GM19025 (cell line): ENCODE data around the gene MGAT3.

Source experiments
- ATAC-seq: cut with Tn5 transposase; IDR thresholded peaks from one replicate; pipeline ENCODE4 v1.9.1; 2021; ENCODE audit warnings: mild to moderate bottlenecking, low read depth, moderate library complexity; ENCODE audit not compliant: unreplicated experiment

MGAT3 gene

DNA sequence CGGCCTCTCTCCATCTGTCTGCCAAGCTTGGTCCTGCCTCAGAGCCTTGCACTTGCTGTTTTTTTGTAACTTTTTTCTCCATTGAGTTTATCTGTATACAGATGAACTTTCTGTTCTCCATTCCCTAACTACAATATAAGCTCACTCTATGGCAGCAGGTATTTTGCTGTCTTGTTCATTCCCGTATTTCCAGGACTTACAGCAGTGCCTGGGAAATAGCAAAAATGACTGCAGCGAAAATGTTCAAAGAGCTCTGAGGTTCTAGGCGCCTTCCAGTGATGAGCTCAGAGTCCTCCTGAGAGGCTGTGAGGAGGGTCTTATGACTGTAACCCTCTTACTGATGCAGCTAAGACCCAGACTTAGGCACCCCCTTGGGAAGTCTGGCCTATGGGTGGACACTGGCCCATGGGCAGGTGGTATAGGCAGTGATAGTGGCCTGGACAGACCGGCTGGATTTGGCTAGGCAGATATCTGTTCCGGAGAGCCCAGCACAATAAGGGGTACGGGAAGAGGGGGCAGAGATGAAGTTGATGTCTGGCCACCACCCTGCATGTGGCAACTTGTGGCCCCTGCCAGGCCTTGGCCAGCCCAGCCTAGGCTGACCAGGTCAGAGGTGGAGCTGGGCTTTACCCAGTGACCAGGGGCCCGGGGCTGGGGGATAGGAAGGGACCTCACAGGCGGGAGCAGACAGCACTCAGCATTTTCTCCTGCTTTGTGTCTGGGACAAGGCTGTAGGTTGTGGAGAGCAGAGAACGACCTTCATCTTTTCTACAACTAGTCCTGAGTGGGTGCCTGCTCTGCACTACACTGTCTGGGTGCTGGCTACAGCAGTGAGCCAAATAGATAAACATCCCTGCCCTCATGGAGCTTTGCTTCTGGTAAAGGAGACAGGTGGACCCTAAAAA, 68.2 kb downstream of the MGAT3 start:
- ATAC-seq = no peak

DNA sequence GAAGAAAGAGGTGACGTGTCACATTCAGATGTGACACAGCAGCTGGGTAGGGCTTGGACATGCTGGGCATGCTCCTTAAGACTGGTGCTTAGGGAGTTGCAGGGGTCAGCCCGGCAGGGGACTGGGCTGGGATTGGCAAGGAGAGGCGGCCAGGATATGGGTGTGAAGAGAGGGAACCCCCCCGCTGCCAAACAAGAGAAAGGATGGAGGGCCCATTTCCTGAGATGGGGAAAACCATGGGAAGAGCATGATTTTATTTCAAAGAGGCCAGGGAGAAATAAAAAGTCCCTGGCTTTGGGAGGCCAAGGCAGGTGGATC, 68.8 kb downstream of the MGAT3 start:
- no peak for ATAC-seq

DNA sequence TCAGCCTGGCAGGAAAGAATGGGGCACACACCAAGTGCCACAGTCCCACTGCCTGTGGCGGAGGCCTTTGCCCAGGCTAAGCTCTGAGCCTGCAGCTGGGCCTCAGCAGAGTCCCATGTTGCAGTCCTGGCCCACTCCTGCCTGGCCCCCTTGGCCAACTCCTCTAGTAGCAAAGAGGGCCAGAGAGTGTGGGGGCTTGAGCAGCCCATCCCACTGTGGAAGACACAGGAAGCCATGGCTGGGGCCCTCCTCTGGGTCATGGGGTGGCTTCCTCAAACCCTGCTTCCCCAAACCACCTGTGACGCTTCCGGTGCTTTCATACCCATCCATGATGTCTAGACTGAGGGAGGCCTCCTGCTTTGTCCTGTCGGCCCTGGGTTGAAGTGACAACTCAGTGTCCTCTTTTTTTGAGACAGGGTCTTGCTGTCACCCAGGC, 69.9 kb downstream of the MGAT3 start:
- no peak for ATAC-seq

DNA sequence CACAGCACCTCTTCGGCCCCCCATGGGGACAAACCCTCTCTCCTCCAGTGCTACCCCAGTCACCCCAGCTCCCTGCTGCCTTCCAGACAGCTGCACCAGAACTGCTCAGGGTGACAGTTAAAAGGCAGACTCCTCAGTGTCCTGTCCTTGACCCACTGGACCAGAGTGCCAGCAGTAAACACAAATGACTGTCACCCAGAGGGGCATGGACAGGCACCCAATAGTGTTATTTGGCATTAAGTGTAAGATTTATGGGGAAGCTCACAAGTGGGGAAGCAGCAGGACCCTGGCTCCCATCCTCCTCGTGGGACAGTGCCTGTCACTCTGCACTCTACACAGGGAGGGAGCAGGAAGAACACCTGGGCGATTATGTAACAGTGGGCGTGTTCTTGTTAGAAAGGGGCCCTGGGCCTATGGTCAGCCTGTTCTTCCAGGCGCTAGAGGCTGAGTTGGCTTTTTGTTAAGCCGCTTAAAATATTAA, 70.7 kb downstream of the MGAT3 start:
- no peak for ATAC-seq

DNA sequence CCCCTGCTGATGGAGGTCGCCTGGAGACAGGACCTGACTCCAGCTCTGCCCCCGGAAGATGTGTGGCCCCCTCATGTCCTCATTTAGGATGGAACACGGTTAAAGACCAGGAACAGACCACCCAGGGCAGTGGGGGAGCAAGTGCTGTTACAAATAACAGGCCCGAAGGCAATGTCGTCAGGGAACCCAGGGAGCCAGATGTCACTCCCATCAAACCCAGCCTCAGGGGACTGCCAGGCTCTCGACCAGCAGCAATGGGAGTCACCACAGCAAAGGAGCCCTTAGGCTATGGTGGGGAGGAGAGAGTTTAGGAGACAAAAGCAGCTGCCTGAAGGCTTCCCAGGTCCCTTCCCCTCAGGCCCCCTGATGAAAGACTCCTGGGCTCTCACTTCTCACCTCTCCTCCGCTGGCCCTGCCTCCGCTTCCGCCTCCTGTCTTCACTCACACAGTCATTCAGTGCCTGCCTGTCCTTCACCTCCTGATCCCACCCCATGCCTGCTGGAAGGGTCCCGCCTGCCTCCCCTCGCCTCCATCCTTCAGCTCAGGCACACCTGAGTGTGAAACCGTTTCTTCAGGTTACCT, 71.4 kb downstream of the MGAT3 start:
- ATAC-seq = no peak

DNA sequence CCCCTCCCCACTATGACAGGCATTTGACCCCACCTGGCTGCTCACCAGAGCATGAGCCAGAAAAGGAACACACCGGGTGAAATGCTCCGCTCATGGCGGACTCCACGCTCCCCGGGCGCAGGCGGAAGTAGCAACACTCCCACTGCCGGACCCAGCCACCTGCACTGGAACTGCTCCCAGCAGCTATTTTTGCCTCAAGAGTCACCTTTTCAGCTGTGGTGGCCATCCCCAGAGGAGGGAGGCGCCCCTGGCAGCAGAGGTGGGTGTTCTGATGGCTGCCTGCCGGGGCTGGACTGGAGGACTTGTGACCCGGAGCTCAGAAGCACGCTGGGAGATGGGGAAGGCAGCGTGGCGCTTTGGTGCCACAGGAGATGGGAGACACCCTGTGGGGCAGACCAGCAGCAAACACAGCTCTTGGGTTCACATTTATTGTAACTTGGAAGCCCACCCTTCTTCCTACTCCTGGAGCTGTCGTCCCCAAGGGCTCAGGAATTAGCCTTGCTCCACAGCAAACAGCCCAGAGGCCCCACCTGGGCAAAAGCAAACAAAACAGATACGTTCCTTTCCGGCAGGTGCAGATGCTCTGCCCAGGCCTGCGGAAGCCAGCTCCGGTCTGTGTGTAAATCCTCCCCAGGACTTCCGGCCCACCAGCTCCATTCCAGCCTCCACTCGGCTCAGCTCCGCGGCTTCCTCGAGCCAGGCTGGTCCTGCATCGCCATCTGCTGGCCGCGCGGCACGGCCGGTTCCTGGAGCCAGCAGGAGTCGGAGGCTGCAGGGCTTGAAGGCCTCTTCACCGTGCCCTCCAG, 72.1 kb downstream of the MGAT3 start:
- peak; percentile 26 for ATAC-seq

DNA sequence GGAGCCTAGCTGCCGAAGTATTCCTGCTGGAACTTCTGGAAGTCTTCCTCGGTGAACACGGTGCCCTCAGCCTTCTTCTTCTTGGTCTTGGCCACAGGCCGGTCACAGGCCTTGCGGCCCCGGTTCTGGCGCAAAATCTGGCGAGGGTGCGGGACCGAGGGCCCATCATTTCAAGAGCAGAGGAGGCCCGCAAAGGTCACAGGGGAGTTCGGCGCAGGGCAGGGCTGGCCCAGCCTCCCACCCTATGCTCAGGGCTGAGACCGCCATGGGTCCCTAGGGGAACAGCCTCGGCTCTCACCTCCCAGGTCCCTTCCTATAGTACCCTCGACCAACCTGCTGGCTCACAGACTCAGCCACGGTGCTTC, 72.7 kb downstream of the MGAT3 start:
- ATAC-seq = no peak

DNA sequence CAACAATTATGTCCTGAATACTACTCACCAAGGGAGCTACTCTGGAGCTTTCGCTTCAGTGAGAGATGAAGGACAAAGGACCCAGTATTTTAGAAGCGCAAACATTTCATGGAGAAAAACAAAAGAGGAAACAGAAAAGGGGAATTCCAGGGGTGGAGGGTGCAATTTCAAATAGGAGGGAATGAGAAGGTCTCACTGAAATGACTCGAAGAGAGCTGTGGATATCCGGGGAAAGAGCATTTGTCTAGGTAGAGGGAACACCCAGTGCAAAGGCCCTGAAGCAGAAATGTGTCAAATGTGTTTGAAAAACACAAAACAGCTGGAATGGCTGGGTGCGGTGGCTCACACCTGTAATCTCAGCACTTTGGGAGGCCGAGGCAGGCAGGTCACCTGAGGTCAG, 73.3 kb downstream of the MGAT3 start:
- ATAC-seq = no peak

DNA sequence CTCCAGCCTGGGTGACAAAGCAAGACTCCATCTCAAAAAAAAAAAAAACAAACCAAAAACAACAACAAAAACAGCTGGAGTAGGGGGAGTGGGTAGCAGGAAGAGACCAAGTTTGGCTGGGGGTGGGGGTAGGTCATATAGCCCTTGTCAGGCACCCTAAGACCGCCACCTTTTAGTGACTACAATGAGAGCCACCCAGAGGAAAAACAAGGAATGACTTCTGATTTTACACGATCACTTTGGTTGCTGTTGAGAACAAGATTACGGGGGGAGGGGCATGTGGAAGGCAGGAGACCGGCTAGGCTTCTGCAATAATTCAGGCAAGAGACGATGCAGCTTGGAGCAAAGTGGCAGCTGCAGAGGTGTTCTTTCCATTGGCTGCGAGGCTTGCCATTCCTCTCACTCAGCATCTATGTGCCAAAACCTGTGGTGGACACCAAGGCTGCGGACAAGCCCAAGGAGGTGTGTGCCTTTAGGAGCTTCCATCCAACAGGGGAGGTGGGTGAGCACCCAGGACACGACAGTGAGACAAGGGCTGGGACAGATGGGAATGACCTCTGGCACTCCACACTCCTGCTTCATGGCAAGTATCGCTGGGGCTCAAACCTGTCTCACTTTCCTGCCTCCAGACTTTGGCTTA, 74.0 kb downstream of the MGAT3 start:
- ATAC-seq = no peak

DNA sequence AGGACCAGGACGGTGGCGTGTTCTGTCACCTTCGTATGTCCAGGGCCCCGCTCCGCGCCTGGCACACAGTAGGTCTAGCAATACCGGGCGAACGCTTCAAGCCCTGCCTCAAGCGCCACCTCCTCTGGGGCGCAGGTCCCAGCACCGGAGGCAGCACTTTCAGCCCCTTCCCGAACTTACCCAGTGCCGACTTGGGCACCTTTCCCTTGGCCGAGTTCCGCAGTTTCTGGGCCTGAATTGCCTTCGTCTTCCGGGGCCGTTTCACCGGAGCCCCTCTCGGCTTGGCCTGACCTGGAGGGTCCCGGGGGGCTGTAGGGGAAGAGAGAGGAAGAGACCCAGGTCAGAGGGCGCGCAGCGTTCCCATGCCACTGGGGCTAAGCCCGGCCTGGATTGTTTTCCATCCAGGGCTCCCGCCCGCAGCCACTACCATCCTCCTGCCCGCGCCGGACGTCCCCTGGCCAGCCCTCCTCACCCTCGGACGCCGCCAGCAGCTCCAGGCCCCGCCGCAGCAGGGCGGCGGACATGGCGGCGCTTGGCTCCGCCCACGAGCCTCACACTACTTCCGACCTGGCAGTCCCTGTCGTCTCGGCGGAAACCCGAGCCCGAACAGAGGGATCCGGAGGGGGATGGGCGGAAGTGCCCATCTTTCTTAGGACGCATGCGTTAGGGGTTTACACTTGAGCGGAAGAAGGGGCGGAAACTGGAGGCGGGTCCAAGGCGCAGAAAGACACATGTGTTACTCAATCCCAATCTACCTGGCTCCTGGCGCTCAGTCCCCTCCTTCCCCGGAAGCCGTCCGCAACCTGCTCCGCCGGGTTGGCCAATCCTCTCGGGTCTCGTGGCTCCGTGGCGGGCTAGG, 75.6 kb downstream of the MGAT3 start, which contains the start of gene RPS19BP1:
Gene RPS19BP1 (minus strand): TSS at position 534 of the 859 bp plus-strand sequence. CDS start 10 bp downstream, at position 524.
- peak; percentile 70 for ATAC-seq

DNA sequence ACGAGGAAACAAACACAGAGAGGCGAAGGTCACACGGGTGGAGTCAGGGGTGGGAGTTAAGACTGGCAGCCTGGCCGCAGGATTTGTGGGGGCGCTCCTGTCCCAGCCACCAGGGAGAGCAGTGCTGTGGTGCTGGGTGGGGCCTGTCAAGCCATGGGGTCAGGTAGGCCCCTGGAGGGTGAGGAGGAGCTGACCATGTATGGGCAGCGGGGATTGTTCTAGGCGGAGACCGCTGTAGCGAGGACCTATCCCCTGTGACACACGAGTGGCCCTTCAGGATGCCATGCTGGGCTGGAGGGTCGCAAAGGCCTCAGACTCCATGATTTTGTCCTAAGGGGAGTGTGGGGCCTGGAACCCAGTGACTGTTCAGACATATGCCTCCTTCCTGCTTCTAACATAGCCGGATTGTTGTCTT, 77.3 kb downstream of the MGAT3 start:
- no peak for ATAC-seq

DNA sequence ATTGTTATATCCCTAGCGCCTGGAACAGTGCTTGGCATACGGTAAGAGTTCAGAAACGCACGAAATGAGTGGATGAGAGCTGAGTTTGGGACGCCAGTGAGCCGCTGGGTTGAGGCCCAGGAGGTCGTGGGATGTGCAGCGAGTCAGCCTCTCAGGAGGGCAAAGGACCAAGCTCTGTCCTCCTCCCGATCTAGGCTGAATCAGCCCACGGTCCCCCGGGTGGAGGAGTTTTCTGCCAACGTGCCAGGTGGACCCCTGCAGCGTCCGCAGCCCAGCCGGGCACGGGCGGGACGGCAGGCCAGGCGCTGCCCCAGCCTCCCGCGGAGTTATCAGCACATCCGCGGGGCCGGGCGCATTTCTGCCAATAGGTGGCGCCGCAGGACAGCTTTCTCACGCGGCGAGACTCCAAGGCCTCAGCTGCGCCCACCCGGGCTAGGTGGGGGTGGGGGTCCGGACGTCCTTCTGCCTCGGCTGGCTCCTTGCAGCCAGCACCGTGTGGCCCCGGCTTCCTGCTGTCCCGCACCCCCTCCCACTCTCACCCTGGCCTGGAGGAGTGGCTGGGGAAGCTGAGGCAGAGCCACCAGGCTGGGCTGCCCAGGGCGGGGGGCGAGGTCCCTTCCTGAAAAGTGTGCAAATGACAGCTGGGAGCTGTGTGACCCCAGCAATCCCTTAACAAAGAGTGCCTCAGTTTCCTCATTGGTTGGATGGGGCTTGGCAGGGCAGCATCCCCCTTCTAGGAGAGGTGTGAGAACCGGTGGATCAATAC, 78.0 kb downstream of the MGAT3 start:
- no peak for ATAC-seq

DNA sequence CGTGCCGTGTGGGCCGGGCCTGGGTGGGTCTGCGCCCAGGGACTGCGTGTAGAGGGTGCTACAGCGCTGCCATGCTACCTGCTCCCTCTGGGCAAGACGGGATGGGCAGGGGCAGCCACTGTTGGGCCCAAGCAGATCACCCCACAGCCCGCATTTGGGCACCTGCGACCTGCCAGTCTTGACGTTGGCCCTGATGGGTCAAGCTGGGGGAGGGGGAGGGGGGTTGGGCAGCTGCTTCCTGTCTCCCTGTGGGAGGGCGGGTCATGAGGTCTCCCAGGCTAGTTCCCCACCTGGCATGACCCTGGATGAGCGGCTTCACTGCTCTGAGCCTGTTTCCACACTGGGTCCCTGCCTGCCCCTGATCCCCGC, 78.5 kb downstream of the MGAT3 start:
- ATAC-seq = no peak

DNA sequence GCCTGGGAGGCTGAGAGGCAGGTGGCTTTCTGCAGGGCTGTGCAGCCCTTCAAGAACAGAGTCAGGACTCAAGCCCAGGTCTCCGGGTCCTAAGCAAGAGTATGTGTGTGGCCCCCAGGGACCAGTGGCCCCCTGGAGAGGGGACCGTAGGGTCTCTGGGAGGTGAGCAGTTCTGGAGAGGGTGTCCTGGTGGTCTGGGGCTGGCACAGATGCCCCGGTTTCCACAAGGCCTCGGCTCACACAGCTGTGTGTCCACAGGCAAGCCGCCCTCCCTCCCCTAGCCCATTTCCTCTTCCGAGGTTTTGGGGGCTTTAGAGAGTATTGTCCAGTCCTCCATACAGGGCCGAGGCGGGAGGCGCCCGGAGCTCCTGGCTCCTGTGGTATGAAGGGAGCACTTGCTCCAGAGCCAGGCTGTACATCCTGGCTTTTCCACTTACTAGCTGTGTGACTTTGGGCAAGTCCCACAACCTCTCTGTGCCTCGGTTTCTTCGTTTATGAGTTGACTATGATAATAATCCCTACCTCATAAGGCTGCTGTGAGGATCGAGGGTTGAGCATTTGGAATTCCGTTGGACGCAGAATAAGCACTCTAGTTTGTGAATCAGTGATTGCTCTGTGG, 79.1 kb downstream of the MGAT3 start:
- ATAC-seq = no peak

DNA sequence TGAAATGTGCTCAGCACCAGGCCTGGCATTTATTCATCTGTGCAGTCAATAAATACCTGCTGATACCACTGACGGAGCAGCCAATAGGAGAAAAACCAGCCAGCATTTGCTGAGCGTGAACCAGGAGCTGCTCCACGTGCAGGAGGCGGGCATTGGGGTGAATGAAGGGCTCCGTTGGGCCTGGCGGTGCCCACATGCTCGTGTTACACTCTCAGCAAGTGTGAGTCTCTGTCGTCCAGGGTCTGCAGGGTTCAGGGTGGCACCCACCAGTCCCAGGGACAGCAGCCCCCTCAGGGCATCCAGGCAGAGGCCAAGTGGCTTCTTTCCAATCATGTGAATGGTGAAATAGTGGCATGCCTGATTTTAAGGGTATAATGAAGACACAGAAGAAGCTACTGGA, 79.9 kb downstream of the MGAT3 start:
- ATAC-seq = no peak

DNA sequence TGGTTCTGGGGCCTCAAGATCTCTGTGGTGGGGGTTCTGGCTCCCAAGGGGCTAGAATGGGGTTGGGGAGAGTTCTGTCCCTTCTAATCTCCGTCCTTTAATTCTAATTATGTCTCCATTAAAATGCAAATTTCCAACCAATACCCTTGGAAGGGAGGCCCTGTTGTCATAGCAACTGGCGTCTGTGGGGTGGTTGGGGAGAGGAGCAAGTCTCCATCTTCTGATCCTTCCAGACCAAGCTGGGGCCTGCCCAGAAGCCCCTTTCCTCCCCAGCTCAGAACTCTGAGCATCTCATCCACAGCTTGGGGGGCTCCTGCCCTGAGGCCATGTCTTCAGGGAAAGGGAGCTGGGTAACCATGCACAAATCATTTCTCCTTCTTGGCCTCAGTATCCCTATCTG, 81.2 kb downstream of the MGAT3 start:
- no peak for ATAC-seq
